H1 (cell line): Measurements from ENCODE around the gene PNLIP. TPM values are rescaled to one million over a fixed set of nuclear protein-coding genes. Genes with fewer than 3 reads are reported as not detected.

ENCODE experiments used
- CTCF ChIA-PET: fragments of 300-600 bp; sonication (Branson Sonifier 250); formaldehyde crosslinking; loops from one replicate; lab custom pipeline; 2021; ENCODE audit not compliant: partially characterized antibody; lab: Charles Lee
- POLR2A ChIA-PET: fragments of 300-600 bp; sonication (Branson Sonifier 250); formaldehyde crosslinking; loops from one replicate; lab custom pipeline; 2021; ENCODE audit warnings: inconsistent platforms; ENCODE audit not compliant: partially characterized antibody; lab: Charles Lee
- DNase-seq, 2 experiments: peaks; one replicate each; pipeline versions ENCODE4 v3.0.0 to v3.0.0-alpha.2; 2010 to 2022; ENCODE audit warnings: low spot score in 2 of 2, low read depth in 1 of 2, mixed read lengths in 1 of 2
- FAIRE-seq: peaks from 2 replicates; lab custom pipeline; 2011; peaks lifted over from hg19 to GRCh38; lab: Jason Lieb, UNC
- H2AFZ ChIP-seq: 2 replicates; pipeline ENCODE4 v1.8.1; 2012; ENCODE audit warnings: low read length, inconsistent platforms
- H2AK5ac ChIP-seq: 2 replicates; pipeline ENCODE4 v1.6.1; 2013; ENCODE audit warnings: low read depth, low read length
- H2BK120ac ChIP-seq: replicated peaks from 2 replicates; pipeline ENCODE3; 2013; ENCODE audit warnings: low read depth, low read length, inconsistent platforms
- H2BK12ac ChIP-seq: 2 replicates; pipeline ENCODE4 v1.6.1; 2013; ENCODE audit warnings: low read depth, low read length
- H2BK15ac ChIP-seq: 2 replicates; pipeline ENCODE4 v1.6.1; 2013; ENCODE audit warnings: low read length
- H2BK20ac ChIP-seq: 2 replicates; pipeline ENCODE4 v1.6.1; 2013; ENCODE audit warnings: low read length
- H2BK5ac ChIP-seq: 2 replicates; pipeline ENCODE4 v1.6.1; 2013; ENCODE audit warnings: low read depth, low read length
- H3K14ac ChIP-seq: 2 replicates; pipeline ENCODE4 v1.6.1; 2013; ENCODE audit warnings: inconsistent platforms; ENCODE audit not compliant: insufficient read length
- H3K18ac ChIP-seq: 2 replicates; pipeline ENCODE4 v1.6.1; 2013; ENCODE audit warnings: low read length; ENCODE audit errors: extremely low read depth
- H3K23ac ChIP-seq: 2 replicates; pipeline ENCODE4 v1.6.1; 2013; ENCODE audit warnings: inconsistent platforms; ENCODE audit not compliant: insufficient read length
- H3K23me2 ChIP-seq: 2 replicates; pipeline ENCODE4 v1.6.1; 2013; ENCODE audit warnings: low read depth, low read length
- H3K27ac ChIP-seq: 2 replicates; pipeline ENCODE4 v1.6.1; 2011; ENCODE audit warnings: low read depth, low read length, inconsistent platforms
- H3K27me3 ChIP-seq, 4 experiments: replicated peaks in 1 of 4; 1 replicate in 1 of 4; 2 replicates in 3 of 4; pipeline versions ENCODE4 v1.6.1 to v1.8.1; 2011 to 2013; ENCODE audit warnings: low read length in 3 of 4, mild to moderate bottlenecking in 3 of 4, inconsistent platforms in 2 of 4, mixed read lengths in 2 of 4, moderate library complexity in 1 of 4; ENCODE audit not compliant: control insufficient read depth in 3 of 4, insufficient read depth in 3 of 4; ENCODE audit errors: extremely low read depth in 1 of 4
- H3K36me3 ChIP-seq, 4 experiments: 2 replicates each; pipeline versions ENCODE4 v1.6.1 to v1.8.1; 2011 to 2013; ENCODE audit warnings: mild to moderate bottlenecking in 4 of 4, low read length in 3 of 4, moderate library complexity in 2 of 4, control low read depth in 1 of 4, inconsistent platforms in 1 of 4; ENCODE audit not compliant: insufficient read depth in 4 of 4, control insufficient read depth in 2 of 4
- H3K4ac ChIP-seq: replicated peaks from 2 replicates; pipeline ENCODE3; 2013; ENCODE audit warnings: low read length, low read depth, mixed read lengths, inconsistent platforms; ENCODE audit not compliant: insufficient read length
- H3K4me1 ChIP-seq, 4 experiments: replicated peaks in 1 of 4; 1 replicate in 1 of 4; 2 replicates in 3 of 4; pipeline versions ENCODE4 v1.6.1 to v1.8.1; 2011 to 2013; ENCODE audit warnings: low read length in 3 of 4, inconsistent platforms in 2 of 4, mixed read lengths in 1 of 4; ENCODE audit not compliant: insufficient read depth in 4 of 4, control insufficient read depth in 3 of 4
- H3K4me2 ChIP-seq, 2 experiments: 2 replicates each; pipeline versions ENCODE4 v1.6.1 to v1.8.1; 2011 to 2013; ENCODE audit warnings: low read depth in 2 of 2, low read length in 2 of 2, control low read depth in 1 of 2, inconsistent platforms in 1 of 2, mild to moderate bottlenecking in 1 of 2; ENCODE audit not compliant: insufficient read depth in 1 of 2
- H3K4me3 ChIP-seq, 4 experiments: fragments of 200-600, 300-600 bp in 1 of 4; sonication (generic), shearing (Covaris generic), sonication (Bioruptor Twin) in 1 of 4; 2 replicates each; pipeline versions ENCODE4 v1.5.1 to v1.8.1; 2011 to 2016; ENCODE audit warnings: low read length in 4 of 4, low read depth in 3 of 4, control low read depth in 2 of 4, inconsistent platforms in 2 of 4, mild to moderate bottlenecking in 2 of 4, mixed read lengths in 1 of 4, moderate library complexity in 1 of 4; ENCODE audit not compliant: insufficient read depth in 2 of 4; ENCODE audit errors: extremely low read depth in 1 of 4
- H3K56ac ChIP-seq: replicated peaks from 2 replicates; pipeline ENCODE3; 2013; ENCODE audit warnings: low read depth, mild to moderate bottlenecking, mixed read lengths, low read length, inconsistent platforms; ENCODE audit not compliant: insufficient read length
- H3K79me1 ChIP-seq: 2 replicates; pipeline ENCODE4 v1.6.1; 2013; ENCODE audit warnings: low read depth, low read length, control low read depth
- H3K79me2 ChIP-seq, 2 experiments: 2 replicates each; pipeline versions ENCODE4 v1.6.1 to v1.8.1; 2012 to 2013; ENCODE audit warnings: low read length in 2 of 2, mild to moderate bottlenecking in 2 of 2, inconsistent platforms in 1 of 2; ENCODE audit not compliant: insufficient read depth in 2 of 2, control insufficient read depth in 1 of 2
- H3K9ac ChIP-seq, 4 experiments: replicated peaks in 1 of 4; 1 replicate in 1 of 4; 2 replicates in 3 of 4; pipeline versions ENCODE4 v1.6.1 to v1.8.1; 2011 to 2013; ENCODE audit warnings: low read depth in 3 of 4, low read length in 3 of 4, control low read depth in 2 of 4, mild to moderate bottlenecking in 2 of 4, moderate library complexity in 2 of 4, inconsistent platforms in 1 of 4; ENCODE audit errors: extremely low read depth in 1 of 4
- H3K9me3 ChIP-seq, 2 experiments: 2 replicates each; pipeline versions ENCODE4 v1.6.1 to v1.8.1; 2012 to 2013; ENCODE audit warnings: mild to moderate bottlenecking in 2 of 2, moderate library complexity in 2 of 2, control low read depth in 1 of 2, inconsistent platforms in 1 of 2, low read depth in 1 of 2, low read length in 1 of 2, mixed read lengths in 1 of 2; ENCODE audit not compliant: insufficient read depth in 2 of 2
- H4K20me1 ChIP-seq, 2 experiments: replicated peaks in 1 of 2; 2 replicates each; pipeline versions ENCODE3 to v1.8.1; 2011 to 2013; ENCODE audit warnings: inconsistent platforms in 2 of 2, low read length in 2 of 2, mild to moderate bottlenecking in 1 of 2; ENCODE audit not compliant: insufficient read depth in 2 of 2, control insufficient read depth in 1 of 2
- H4K5ac ChIP-seq: 2 replicates; pipeline ENCODE4 v1.6.1; 2013; ENCODE audit warnings: low read length, low read depth, mixed read lengths, inconsistent platforms; ENCODE audit not compliant: insufficient read length
- H4K8ac ChIP-seq: 2 replicates; pipeline ENCODE4 v1.8.0; 2013; ENCODE audit warnings: mild to moderate bottlenecking, moderate library complexity, low read length, inconsistent platforms; ENCODE audit not compliant: insufficient read depth; ENCODE audit errors: extremely low read depth
- H4K91ac ChIP-seq: replicated peaks from 2 replicates; pipeline ENCODE3; 2013; ENCODE audit warnings: low read length, mixed read lengths, inconsistent platforms; ENCODE audit not compliant: insufficient read length
- RFX5 ChIP-seq: IDR thresholded peaks from 2 replicates; pipeline ENCODE4 v1.6.1; 2011; ENCODE audit warnings: low read depth, low read length, improper control_type of control experiment, borderline replicate concordance
- WGBS, 2 experiments: shearing (Covaris generic) in 1 of 2; methylation state at CpG; one replicate each; pipeline versions ENCODE4 v1.1.6 to v1.1.7; 2013 to 2015; ENCODE audit warnings: low lambda C conversion rate in 2 of 2, mixed read lengths in 2 of 2, inconsistent platforms in 1 of 2, low coverage in 1 of 2, missing lambda C conversion rate in 1 of 2; ENCODE audit not compliant: insufficient replicate concordance in 2 of 2, insufficient coverage in 1 of 2, insufficient read length in 1 of 2; ENCODE audit errors: extremely low coverage in 1 of 2, missing lambda C conversion rate in 1 of 2; 5-methylcytosine and 5-hydroxymethylcytosine counted together
- polyA plus RNA-seq, 7 experiments: library from polyadenylated mRNA; depleted of rRNA in 3 of 7; stranded (reverse) in 5 of 7; unstranded in 2 of 7; fragments of >200 nt in 5 of 7; fragments of 200-250 nt in 2 of 7; gene quantifications; 1 replicate in 5 of 7; 2 replicates in 1 of 7; 4 replicates in 1 of 7; pipeline versions ENCODE4 v1.2.1 to v1.2.3, GENCODE V29; 2011 to 2013; ENCODE audit warnings: missing spikeins in 2 of 7, mixed read lengths in 2 of 7
- total RNA-seq: library from RNA; stranded (reverse); fragmentation: NEBNext Ultra II Directional; extraction: Animal tissue kit (Norgen Biotek cat#: 25700); gene quantifications from 2 replicates; pipeline ENCODE4 v1.2.1, GENCODE V29; 2021

Gene PNLIP
- total and polyA plus RNA-seq, 2 of the 8 experiments (the other 6 are each of a cell fraction or from before 2014, with no cell fraction given), result not detected

- Histone ChIP-seq H3K27me3 (no peaks in the 10 kb centered on the region), H2BK15ac (no peak overlapping the region), H3K9ac (no peak overlapping the region), H3K9me3 (no peaks in the 10 kb centered on the region), H3K18ac (no peak overlapping the region), H3K4me1 (peaks cover 0 to 5% (median 0%) of the 10 kb centered on the region in 4 experiments; a peak in 1 of 7 replicates), H4K91ac (no peak overlapping the region), H4K8ac (no peak overlapping the region), H3K36me3 (no peaks in the 10 kb centered on the region), H3K14ac (no peak overlapping the region), H4K20me1 (no peaks in the 10 kb centered on the region), H2BK120ac (no peak overlapping the region), H3K4me3 (no peak overlapping the region), H3K79me1 (no peaks in the 10 kb centered on the region), H4K5ac (no peak overlapping the region), H2BK5ac (no peak overlapping the region), H3K56ac (no peak overlapping the region), H2BK20ac (no peak overlapping the region), H3K23me2 (no peaks in the 10 kb centered on the region), H3K4ac (no peak overlapping the region), H2AK5ac (no peak overlapping the region), H2BK12ac (no peak overlapping the region), H3K23ac (no peak overlapping the region), H3K27ac (no peak overlapping the region), H2AFZ (no peak overlapping the region), H3K4me2 (no peak overlapping the region), H3K79me2 (no peaks in the 10 kb centered on the region)
- no peak for DNase-seq
- POLR2A ChIA-PET, result no interaction called here
- CTCF ChIA-PET, result interaction anchor here (1.4 to 1.6 kb wide), 2 partner anchors 14 to 87 kb away, joined by 3 to 6 read pairs; no protein-coding TSS in a partner anchor
- WGBS, 2 experiments, result 97% methylated on average over 7 of the region's 7 CpGs; no CpG with 5 or more reads in 1 of the 2 experiments
- FAIRE-seq, result no peak
- no peak for TF ChIP-seq RFX5
Observed at GRCh38 chr10:116594525-116595035, 48.8 kb downstream of the PNLIP start.
